ENCODE measurements around the gene ATP2C2. TPM values are rescaled to one million over a fixed set of nuclear protein-coding genes. Genes with fewer than 3 reads are reported as not detected.

Gene ATP2C2
- total and polyA plus RNA-seq, 5 donors, result not detected

GRCh38 chr16:84481051-84481735 is 112.9 kb downstream of the ATP2C2 start:
- H3K27me3 ChIP-seq (ENCODE audit: control insufficient read depth, insufficient read depth), result no peaks in the 10 kb centered on the region
- no peak overlapping the region for H3K27ac ChIP-seq (ENCODE audit: low read length)
- 92% methylated on average over 26 of the region's 26 CpGs for WGBS
- H3K9me3 ChIP-seq (ENCODE audit: control insufficient read depth, low read length), result no peaks in the 10 kb centered on the region
- no peaks in the 10 kb centered on the region for H3K4me1 ChIP-seq (ENCODE audit: control insufficient read depth, insufficient read depth, low read length)
- no peak for ATAC-seq
- H3K4me3 ChIP-seq (ENCODE audit: low read length), result no peak overlapping the region
- intact Hi-C loops (cut with DNase I), result loop anchor here (5.0 to 10.0 kb wide), 3 partner anchors 204 to 524 kb away; no protein-coding TSS in a partner anchor
- peak in 1 of 3 donors; percentile 33 for DNase-seq

GRCh38 chr16:84482001-84482891 is 113.9 kb downstream of the ATP2C2 start:
- intact Hi-C loops (cut with DNase I), result loop anchor here (5.0 to 10.0 kb wide), 3 partner anchors 205 to 525 kb away; no protein-coding TSS in a partner anchor
- no peaks in the 10 kb centered on the region for H3K27me3 ChIP-seq (ENCODE audit: control insufficient read depth, insufficient read depth)
- no peaks in the 10 kb centered on the region for H3K9me3 ChIP-seq (ENCODE audit: control insufficient read depth, low read length)
- no peak overlapping the region for H3K27ac ChIP-seq (ENCODE audit: low read length)
- 72% methylated on average over 33 of the region's 33 CpGs for WGBS
- no peak overlapping the region for H3K4me3 ChIP-seq (ENCODE audit: low read length)
- ATAC-seq (no peak), DNase-seq (peak in 1 of 3 donors; percentile 52)
- H3K4me1 ChIP-seq (ENCODE audit: control insufficient read depth, insufficient read depth, low read length), result no peaks in the 10 kb centered on the region

GRCh38 chr16:84482951-84483881 is 114.9 kb downstream of the ATP2C2 start:
- Histone ChIP-seq H3K4me3 (ENCODE audit: low read length) (no peak overlapping the region), H3K4me1 (ENCODE audit: control insufficient read depth, insufficient read depth, low read length) (no peaks in the 10 kb centered on the region), H3K27ac (ENCODE audit: low read length) (no peak overlapping the region), H3K27me3 (ENCODE audit: control insufficient read depth, insufficient read depth) (no peaks in the 10 kb centered on the region), H3K9me3 (ENCODE audit: control insufficient read depth, low read length) (no peaks in the 10 kb centered on the region)
- no peak for DNase-seq
- WGBS, result 91% methylated on average over 25 of the region's 25 CpGs
- intact Hi-C loops (cut with DNase I), result loop anchor here (5.0 to 10.0 kb wide), 3 partner anchors 206 to 526 kb away; no protein-coding TSS in a partner anchor
- ATAC-seq, result no peak

- Histone ChIP-seq H3K4me1 (ENCODE audit: control insufficient read depth, insufficient read depth, low read length) (no peaks in the 10 kb centered on the region), H3K4me3 (ENCODE audit: low read length) (no peak overlapping the region), H3K27me3 (ENCODE audit: control insufficient read depth, insufficient read depth) (no peaks in the 10 kb centered on the region), H3K27ac (ENCODE audit: low read length) (no peak overlapping the region), H3K9me3 (ENCODE audit: control insufficient read depth, low read length) (no peaks in the 10 kb centered on the region)
- no peak for ATAC-seq
- intact Hi-C loops (cut with DNase I), result loop anchor here (2.0 to 10.0 kb wide), 4 partner anchors 207 to 527 kb away; no protein-coding TSS in a partner anchor
- DNase-seq, result no peak
- WGBS, result 94% methylated on average over 19 of the region's 19 CpGs
Measured at GRCh38 chr16:84483882-84484565, 115.7 kb downstream of the ATP2C2 start.

- WGBS, result 56% methylated on average over 15 of the region's 15 CpGs
- no peak overlapping the region for H3K27ac ChIP-seq (ENCODE audit: low read length)
- ATAC-seq, result peak; percentile 73 to 85
- no peaks in the 10 kb centered on the region for H3K27me3 ChIP-seq (ENCODE audit: control insufficient read depth, insufficient read depth)
- H3K9me3 ChIP-seq (ENCODE audit: control insufficient read depth, low read length), result no peaks in the 10 kb centered on the region
- H3K4me3 ChIP-seq (ENCODE audit: low read length), result no peak overlapping the region
- intact Hi-C loops (cut with DNase I), result loop anchor here (2.0 to 10.0 kb wide), 4 partner anchors 207 to 527 kb away; no protein-coding TSS in a partner anchor
- no peaks in the 10 kb centered on the region for H3K4me1 ChIP-seq (ENCODE audit: control insufficient read depth, insufficient read depth, low read length)
- peak; percentile 57 to 85 (median 83) for DNase-seq
Measured at GRCh38 chr16:84484579-84485254, 116.4 kb downstream of the ATP2C2 start.

- intact Hi-C loops (cut with DNase I), result loop anchor here in 2 of 4 donors (2.0 to 10.0 kb wide), 3 partner anchors 208 to 401 kb away; no protein-coding TSS in a partner anchor
- Histone ChIP-seq H3K4me3 (ENCODE audit: low read length) (no peak overlapping the region), H3K27ac (ENCODE audit: low read length) (no peak overlapping the region), H3K4me1 (ENCODE audit: control insufficient read depth, insufficient read depth, low read length) (no peaks in the 10 kb centered on the region), H3K27me3 (ENCODE audit: control insufficient read depth, insufficient read depth) (no peaks in the 10 kb centered on the region), H3K9me3 (ENCODE audit: control insufficient read depth, low read length) (no peaks in the 10 kb centered on the region)
- 92% methylated on average over 16 of the region's 16 CpGs for WGBS
- DNase-seq (peak in 1 of 3 donors; percentile 36), ATAC-seq (no peak)
Measured at GRCh38 chr16:84485255-84486010, 117.1 kb downstream of the ATP2C2 start.

- intact Hi-C loops (cut with DNase I), result loop anchor here in 2 of 4 donors (5.0 to 10.0 kb wide), 2 partner anchors 209 to 401 kb away; no protein-coding TSS in a partner anchor
- no peaks in the 10 kb centered on the region for H3K9me3 ChIP-seq (ENCODE audit: control insufficient read depth, low read length)
- no peaks in the 10 kb centered on the region for H3K4me1 ChIP-seq (ENCODE audit: control insufficient read depth, insufficient read depth, low read length)
- 87% methylated on average over 14 of the region's 14 CpGs for WGBS
- H3K27me3 ChIP-seq (ENCODE audit: control insufficient read depth, insufficient read depth), result no peaks in the 10 kb centered on the region
- ATAC-seq (no peak), DNase-seq (no peak)
- no peak overlapping the region for H3K27ac ChIP-seq (ENCODE audit: low read length)
- no peak overlapping the region for H3K4me3 ChIP-seq (ENCODE audit: low read length)
Measured at GRCh38 chr16:84486126-84486525, 117.8 kb downstream of the ATP2C2 start.

DNA sequence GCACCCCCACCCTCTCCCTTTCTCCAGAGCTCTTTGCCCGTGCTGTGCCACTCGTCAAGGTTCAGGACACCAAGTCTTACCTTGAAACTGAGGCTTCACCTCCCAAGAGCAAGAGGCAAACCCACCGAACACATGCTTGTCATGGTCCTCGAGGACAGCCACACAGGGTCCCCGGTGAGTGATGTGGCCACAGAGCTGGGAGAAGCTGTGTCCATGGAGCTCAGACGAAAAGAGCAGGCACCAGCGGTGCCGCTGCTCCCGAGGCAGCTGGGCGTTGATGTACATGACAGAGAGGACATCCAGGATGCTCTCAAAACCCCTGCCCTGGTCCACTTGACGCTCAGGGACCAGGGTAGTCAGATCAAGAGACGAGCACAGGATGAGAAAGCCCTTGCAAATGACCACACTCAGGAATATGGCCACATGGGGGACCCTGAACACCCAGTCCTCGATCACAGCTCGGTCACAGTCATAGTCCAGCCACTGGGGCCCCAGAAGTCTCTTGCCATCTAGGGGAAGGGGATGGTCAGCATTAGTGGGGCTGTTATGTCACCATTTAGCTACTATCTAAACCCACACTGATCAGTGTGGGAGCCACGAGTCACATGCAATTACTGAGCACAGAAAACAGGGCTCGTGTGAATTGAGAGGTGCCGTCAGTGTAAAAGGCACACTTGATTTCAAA is 118.4 kb downstream of the ATP2C2 start:
- H3K4me3 ChIP-seq (ENCODE audit: low read length), result no peak overlapping the region
- intact Hi-C loops (cut with DNase I), result loop anchor here in 2 of 4 donors (5.0 to 10.0 kb wide), 2 partner anchors 209 to 402 kb away; no protein-coding TSS in a partner anchor
- no peak for ATAC-seq
- no peaks in the 10 kb centered on the region for H3K4me1 ChIP-seq (ENCODE audit: control insufficient read depth, insufficient read depth, low read length)
- no peaks in the 10 kb centered on the region for H3K9me3 ChIP-seq (ENCODE audit: control insufficient read depth, low read length)
- peak in 1 of 3 donors; percentile 30 for DNase-seq
- 90% methylated on average over 17 of the region's 17 CpGs for WGBS
- no peaks in the 10 kb centered on the region for H3K27me3 ChIP-seq (ENCODE audit: control insufficient read depth, insufficient read depth)
- no peak overlapping the region for H3K27ac ChIP-seq (ENCODE audit: low read length)

All from right cardiac atrium (tissue), 5 donors.